ENCODE data around the gene CNOT6L.
A peak's percentile ranks its signal among the peaks of the same experiment; 100 is the strongest.
"Not testable (repeated sequence)": the region's sequence is repeated elsewhere in the genome, so short reads cannot be mapped to it uniquely, and the experiment has no call there.

Gene CNOT6L

DNA sequence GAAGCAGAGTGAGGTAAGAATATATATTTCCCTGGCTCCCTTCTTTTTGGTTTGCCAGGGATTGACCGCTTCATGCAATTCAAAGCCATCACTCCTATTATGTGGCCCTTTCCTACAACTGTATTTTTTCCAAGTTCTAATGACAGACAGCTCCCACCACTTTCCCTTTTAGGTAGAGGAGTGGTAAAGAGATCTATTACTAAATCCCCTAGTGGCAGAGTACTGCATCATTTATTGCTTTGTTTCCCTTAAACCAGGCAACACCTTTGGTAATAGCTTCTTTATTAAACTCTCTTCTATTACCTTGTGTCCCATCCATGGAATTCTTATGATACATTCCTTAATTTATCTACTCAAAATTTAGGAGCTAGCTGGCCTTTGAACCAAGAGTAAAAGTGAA is 90.7 kb downstream of the CNOT6L start:
- Histone ChIP-seq H3F3A (ENCODE audit: insufficient read depth, low read length) (no peaks in the 10 kb centered on the region), H3K27me3 (replicated peaks; ENCODE audit: insufficient read depth, low read length) (no peaks in the 10 kb centered on the region), H3K4me1 (ENCODE audit: low read length) (peaks cover 27% of the 10 kb centered on the region), H3K79me2 (ENCODE audit: low read length) (peaks cover 47% of the 10 kb centered on the region), H3K4me2 (ENCODE audit: low read depth, low read length) (no peak overlapping the region), H4K20me1 (ENCODE audit: insufficient read depth, low read length) (0 out of 2 replicates have a peak, but pooled peaks cover 3% of the 10 kb centered on the region), H3K4me3 (ENCODE audit: low read length) (no peak overlapping the region), H2AFZ (ENCODE audit: low read length) (no peak overlapping the region), H3K9me3 (replicated peaks; ENCODE audit: insufficient read depth, low read length) (no peaks in the 10 kb centered on the region), H3K27ac (ENCODE audit: low read length) (no peak overlapping the region), H3K9ac (ENCODE audit: low read length) (no peak overlapping the region), H3K36me3 (replicated peaks; ENCODE audit: insufficient read depth, low read length) (peaks cover 21% of the 10 kb centered on the region; the same call in 1 of the 2 replicates), H3K9me2 (replicated peaks; ENCODE audit: insufficient read depth, low read length) (no peaks in the 10 kb centered on the region)
- no peak for TF ChIP-seq EZH2phosphoT487 (IDR thresholded peaks at IDR 0.05; ENCODE audit: low read length)
- TF ChIP-seq, protein P1, sequence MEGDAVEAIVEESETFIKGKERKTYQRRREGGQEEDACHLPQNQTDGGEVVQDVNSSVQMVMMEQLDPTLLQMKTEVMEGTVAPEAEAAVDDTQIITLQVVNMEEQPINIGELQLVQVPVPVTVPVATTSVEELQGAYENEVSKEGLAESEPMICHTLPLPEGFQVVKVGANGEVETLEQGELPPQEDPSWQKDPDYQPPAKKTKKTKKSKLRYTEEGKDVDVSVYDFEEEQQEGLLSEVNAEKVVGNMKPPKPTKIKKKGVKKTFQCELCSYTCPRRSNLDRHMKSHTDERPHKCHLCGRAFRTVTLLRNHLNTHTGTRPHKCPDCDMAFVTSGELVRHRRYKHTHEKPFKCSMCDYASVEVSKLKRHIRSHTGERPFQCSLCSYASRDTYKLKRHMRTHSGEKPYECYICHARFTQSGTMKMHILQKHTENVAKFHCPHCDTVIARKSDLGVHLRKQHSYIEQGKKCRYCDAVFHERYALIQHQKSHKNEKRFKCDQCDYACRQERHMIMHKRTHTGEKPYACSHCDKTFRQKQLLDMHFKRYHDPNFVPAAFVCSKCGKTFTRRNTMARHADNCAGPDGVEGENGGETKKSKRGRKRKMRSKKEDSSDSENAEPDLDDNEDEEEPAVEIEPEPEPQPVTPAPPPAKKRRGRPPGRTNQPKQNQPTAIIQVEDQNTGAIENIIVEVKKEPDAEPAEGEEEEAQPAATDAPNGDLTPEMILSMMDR (IDR thresholded peaks at IDR 0.05; ENCODE audit: low read length): peak; percentile 16; the same call in 1 of the 2 replicates
- TF ChIP-seq EZH2 (optimal IDR thresholded peaks at IDR 0.05; ENCODE audit: low read depth, low read length): no peak
- no peak for DNase-seq

DNA sequence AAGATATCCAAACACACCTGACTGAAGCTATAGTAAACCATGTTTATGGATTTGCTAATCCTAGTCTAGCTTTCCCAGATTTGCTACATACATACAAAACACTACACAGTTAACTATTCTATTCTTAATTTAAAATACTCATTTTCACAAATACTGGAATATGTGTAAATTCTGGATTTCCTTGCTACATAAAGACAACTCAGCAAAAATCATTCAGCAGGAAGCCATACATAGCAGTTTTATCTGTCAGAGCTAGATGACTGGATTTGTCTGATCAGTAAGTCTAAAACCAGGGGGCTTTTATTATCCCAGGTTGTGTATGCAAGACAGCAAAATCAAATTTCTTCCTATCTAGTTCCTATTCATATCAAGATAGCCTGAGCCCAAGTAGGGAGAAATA is 98.1 kb downstream of the CNOT6L start:
- Histone ChIP-seq H3K4me3 (ENCODE audit: low read length) (no peak overlapping the region), H3K9ac (ENCODE audit: low read length) (no peak overlapping the region), H3K4me2 (ENCODE audit: low read depth, low read length) (no peak overlapping the region), H4K20me1 (ENCODE audit: insufficient read depth, low read length) (0 out of 2 replicates have a peak, but pooled peaks cover 3% of the 10 kb centered on the region), H3K9me3 (replicated peaks; ENCODE audit: insufficient read depth, low read length) (no peaks in the 10 kb centered on the region), H3K9me2 (replicated peaks; ENCODE audit: insufficient read depth, low read length) (no peaks in the 10 kb centered on the region), H3K27ac (ENCODE audit: low read length) (no peak overlapping the region), H3K36me3 (replicated peaks; ENCODE audit: insufficient read depth, low read length) (peaks cover 7% of the 10 kb centered on the region; the same call in 1 of the 2 replicates), H3K27me3 (replicated peaks; ENCODE audit: insufficient read depth, low read length) (no peaks in the 10 kb centered on the region), H2AFZ (ENCODE audit: low read length) (no peak overlapping the region), H3K4me1 (ENCODE audit: low read length) (no peaks in the 10 kb centered on the region), H3K79me2 (ENCODE audit: low read length) (peaks cover 17% of the 10 kb centered on the region; the same call in 1 of the 2 replicates), H3F3A (ENCODE audit: insufficient read depth, low read length) (no peaks in the 10 kb centered on the region)
- DNase-seq: no peak
- no peak for TF ChIP-seq EZH2 (optimal IDR thresholded peaks at IDR 0.05; ENCODE audit: low read depth, low read length)
- no peak for TF ChIP-seq EZH2phosphoT487 (IDR thresholded peaks at IDR 0.05; ENCODE audit: low read length)
- TF ChIP-seq, protein P1 (IDR thresholded peaks at IDR 0.05; ENCODE audit: low read length): no peak

DNA sequence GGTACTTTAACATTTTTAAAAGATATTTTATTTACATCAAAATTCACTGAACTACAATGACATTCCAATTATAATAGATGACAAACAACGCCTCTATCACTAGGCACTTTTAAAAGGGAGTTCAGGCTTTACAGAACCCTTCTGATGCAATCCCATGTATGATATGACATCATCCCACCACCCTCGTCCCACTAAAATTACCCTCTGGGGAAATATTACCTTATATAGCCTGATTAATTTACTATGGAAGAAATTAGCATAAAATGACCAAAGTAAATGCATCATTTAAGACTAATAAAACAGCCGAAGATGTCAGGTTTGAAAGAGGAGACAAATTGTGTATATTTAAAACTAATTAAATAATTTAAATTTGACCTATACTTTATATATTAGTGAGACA is 100.7 kb downstream of the CNOT6L start:
- H3K9me2 ChIP-seq (replicated peaks; ENCODE audit: insufficient read depth, low read length); H4K20me1 ChIP-seq (ENCODE audit: insufficient read depth, low read length); H3K36me3 ChIP-seq (replicated peaks; ENCODE audit: insufficient read depth, low read length); DNase-seq; H3K9ac ChIP-seq (ENCODE audit: low read length); H3K27me3 ChIP-seq (replicated peaks; ENCODE audit: insufficient read depth, low read length); H3K4me2 ChIP-seq (ENCODE audit: low read depth, low read length); H3K4me3 ChIP-seq (ENCODE audit: low read length); H3K9me3 ChIP-seq (replicated peaks; ENCODE audit: insufficient read depth, low read length); H3F3A ChIP-seq (ENCODE audit: insufficient read depth, low read length); H2AFZ ChIP-seq (ENCODE audit: low read length); H3K4me1 ChIP-seq (ENCODE audit: low read length); H3K27ac ChIP-seq (ENCODE audit: low read length); H3K79me2 ChIP-seq (ENCODE audit: low read length): not testable (repeated sequence)

DNA sequence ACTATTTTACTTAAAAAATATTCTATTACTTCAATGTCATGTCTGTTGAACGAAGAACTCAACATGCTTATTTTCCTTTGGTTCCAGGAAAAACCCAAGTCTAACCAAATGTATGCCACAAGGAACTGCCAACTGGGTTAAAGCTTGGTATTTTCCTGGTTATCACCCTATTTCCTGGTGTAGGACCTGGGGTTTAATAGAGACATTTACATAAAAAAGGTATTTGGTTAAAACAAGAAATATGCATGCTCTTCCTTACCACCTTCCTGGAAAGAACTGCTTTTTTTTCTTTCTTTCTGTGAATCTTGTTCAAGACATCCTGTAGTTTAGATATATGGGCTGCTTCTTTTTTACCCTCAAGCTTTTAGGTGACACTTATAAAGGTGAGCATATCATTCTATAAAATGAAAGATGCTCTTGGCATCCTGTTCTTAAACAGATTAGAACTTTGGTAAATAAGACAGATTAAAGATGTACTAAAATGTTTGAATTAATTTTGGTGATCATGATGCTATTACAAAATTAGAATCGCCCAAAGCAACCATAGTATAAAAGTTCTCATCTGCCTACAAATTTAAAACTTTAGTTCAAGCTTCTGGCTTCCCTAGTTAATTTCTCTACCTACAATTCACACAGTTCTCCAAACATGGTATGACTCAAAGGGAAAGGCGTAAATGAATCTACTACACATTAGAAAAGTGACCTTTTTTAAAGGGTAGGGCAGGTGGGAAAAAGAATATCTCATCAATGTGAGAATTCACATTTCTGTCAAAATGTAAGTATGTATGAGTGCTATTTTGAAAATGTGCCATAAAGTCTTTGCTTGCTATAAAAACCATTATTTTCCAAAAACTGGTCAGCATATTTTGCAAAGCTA is 103.5 kb downstream of the CNOT6L start:
- Histone ChIP-seq H3K9me2 (replicated peaks; ENCODE audit: insufficient read depth, low read length) (no peaks in the 10 kb centered on the region), H3K27ac (ENCODE audit: low read length) (no peak overlapping the region), H3K9me3 (replicated peaks; ENCODE audit: insufficient read depth, low read length) (no peaks in the 10 kb centered on the region), H4K20me1 (ENCODE audit: insufficient read depth, low read length) (no peaks in the 10 kb centered on the region), H3F3A (ENCODE audit: insufficient read depth, low read length) (no peaks in the 10 kb centered on the region), H3K4me1 (ENCODE audit: low read length) (no peaks in the 10 kb centered on the region), H3K4me2 (ENCODE audit: low read depth, low read length) (no peak overlapping the region), H3K4me3 (ENCODE audit: low read length) (no peak overlapping the region), H2AFZ (ENCODE audit: low read length) (no peak overlapping the region), H3K27me3 (replicated peaks; ENCODE audit: insufficient read depth, low read length) (no peaks in the 10 kb centered on the region), H3K36me3 (replicated peaks; ENCODE audit: insufficient read depth, low read length) (peaks cover 6% of the 10 kb centered on the region; the same call in 1 of the 2 replicates), H3K9ac (ENCODE audit: low read length) (no peak overlapping the region), H3K79me2 (ENCODE audit: low read length) (no peaks in the 10 kb centered on the region)
- TF ChIP-seq, protein P1 (IDR thresholded peaks at IDR 0.05; ENCODE audit: low read length): no peak
- TF ChIP-seq EZH2phosphoT487 (IDR thresholded peaks at IDR 0.05; ENCODE audit: low read length): no peak
- TF ChIP-seq EZH2 (optimal IDR thresholded peaks at IDR 0.05; ENCODE audit: low read depth, low read length): no peak
- DNase-seq: no peak
